Measurements from ENCODE around the gene GMPPA.

GMPPA gene

DNA sequence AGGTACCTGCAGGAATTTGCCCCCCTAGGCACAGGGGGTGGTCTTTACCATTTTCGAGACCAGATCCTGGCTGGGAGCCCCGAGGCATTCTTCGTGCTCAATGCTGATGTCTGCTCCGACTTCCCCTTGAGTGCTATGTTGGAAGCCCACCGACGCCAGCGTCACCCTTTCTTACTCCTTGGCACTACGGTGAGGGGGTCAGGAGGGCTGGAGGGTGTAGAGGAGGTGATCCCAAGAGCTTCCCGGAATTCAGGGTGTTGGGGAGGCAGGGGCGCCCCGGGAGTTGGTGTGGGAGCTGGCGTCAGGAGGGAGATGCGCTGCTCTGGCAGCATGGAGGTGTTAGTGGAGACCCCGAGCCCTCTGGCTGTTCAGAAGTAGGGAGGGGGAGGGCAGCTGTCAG, 3.2 kb downstream of the GMPPA start:
- H3K27ac ChIP-seq: no peak overlapping the region
- TF ChIP-seq, protein P1, sequence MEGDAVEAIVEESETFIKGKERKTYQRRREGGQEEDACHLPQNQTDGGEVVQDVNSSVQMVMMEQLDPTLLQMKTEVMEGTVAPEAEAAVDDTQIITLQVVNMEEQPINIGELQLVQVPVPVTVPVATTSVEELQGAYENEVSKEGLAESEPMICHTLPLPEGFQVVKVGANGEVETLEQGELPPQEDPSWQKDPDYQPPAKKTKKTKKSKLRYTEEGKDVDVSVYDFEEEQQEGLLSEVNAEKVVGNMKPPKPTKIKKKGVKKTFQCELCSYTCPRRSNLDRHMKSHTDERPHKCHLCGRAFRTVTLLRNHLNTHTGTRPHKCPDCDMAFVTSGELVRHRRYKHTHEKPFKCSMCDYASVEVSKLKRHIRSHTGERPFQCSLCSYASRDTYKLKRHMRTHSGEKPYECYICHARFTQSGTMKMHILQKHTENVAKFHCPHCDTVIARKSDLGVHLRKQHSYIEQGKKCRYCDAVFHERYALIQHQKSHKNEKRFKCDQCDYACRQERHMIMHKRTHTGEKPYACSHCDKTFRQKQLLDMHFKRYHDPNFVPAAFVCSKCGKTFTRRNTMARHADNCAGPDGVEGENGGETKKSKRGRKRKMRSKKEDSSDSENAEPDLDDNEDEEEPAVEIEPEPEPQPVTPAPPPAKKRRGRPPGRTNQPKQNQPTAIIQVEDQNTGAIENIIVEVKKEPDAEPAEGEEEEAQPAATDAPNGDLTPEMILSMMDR (conservative IDR thresholded peaks at IDR 0.05): no peak

DNA sequence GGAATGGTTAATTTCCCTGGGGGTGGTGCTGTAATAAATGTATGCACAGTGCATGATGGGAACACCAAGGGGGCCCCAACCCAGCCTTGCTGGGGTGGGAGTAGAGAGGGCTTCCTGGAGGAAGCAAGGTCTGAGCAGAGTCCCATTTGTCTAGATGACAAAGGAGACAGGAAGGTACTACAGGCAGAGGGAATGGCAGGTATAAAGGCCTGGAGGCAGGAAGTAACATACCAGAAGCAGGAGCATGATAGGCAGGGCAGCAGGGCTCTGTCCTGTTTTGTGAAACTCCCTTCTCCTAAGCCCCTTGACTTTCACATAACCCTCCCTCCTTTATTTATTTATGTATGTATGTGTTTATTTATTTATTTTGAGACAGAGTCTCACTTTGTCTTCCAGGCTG, 3.9 kb downstream of the GMPPA start:
- TF ChIP-seq, protein P1 (conservative IDR thresholded peaks at IDR 0.05): no peak
- H3K27ac ChIP-seq: no peak overlapping the region

DNA sequence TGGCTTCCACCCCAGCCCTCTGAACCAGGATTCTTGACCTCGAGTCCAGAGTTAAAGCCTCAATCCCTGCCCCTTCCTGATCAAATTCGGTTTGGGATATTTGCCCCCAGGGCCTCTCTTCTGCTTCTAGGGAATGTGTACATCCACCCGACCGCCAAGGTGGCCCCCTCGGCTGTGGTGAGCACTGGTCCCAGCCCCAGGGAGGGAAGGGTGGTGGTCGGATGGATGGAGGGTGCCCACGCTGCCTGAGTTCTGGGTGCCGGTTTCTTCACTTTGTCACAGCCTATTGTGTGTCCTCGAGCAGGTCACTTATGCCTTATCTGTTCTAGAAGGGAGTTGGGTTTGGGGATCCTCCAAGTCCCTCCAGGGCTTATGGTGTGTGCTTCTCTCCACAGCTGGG, 6.9 kb downstream of the GMPPA start:
- TF ChIP-seq, protein P1 (conservative IDR thresholded peaks at IDR 0.05): no peak
- no peak overlapping the region for H3K27ac ChIP-seq

DNA sequence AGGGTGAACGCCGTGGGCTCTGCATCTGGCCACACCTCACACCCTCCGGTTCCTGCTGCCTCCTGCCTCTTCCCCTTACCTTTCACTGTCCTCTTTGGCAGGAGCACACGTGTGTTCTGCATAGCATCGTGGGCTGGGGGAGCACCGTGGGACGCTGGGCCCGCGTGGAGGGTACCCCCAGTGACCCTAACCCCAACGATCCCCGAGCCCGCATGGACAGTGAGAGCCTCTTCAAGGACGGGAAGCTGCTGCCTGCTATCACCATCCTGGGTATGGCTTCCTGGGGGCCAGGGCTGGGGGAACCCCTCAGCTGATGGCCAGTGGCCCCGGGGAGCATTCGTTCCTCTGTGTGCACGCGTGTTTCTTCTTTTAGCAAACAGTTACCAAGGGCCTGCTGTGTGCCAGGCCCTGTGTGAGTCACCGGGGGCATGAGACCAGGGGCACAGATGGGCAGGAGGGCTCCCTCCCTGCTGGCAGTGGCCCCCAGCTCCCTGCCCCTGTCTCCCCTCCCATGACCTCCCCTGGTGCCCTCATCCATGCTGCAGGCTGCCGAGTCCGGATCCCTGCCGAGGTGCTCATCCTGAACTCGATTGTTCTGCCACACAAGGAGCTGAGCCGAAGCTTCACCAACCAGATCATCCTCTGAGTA, 7.6 kb downstream of the GMPPA start:
- H3K27ac ChIP-seq: no peak overlapping the region
- TF ChIP-seq, protein P1 (conservative IDR thresholded peaks at IDR 0.05): no peak

DNA sequence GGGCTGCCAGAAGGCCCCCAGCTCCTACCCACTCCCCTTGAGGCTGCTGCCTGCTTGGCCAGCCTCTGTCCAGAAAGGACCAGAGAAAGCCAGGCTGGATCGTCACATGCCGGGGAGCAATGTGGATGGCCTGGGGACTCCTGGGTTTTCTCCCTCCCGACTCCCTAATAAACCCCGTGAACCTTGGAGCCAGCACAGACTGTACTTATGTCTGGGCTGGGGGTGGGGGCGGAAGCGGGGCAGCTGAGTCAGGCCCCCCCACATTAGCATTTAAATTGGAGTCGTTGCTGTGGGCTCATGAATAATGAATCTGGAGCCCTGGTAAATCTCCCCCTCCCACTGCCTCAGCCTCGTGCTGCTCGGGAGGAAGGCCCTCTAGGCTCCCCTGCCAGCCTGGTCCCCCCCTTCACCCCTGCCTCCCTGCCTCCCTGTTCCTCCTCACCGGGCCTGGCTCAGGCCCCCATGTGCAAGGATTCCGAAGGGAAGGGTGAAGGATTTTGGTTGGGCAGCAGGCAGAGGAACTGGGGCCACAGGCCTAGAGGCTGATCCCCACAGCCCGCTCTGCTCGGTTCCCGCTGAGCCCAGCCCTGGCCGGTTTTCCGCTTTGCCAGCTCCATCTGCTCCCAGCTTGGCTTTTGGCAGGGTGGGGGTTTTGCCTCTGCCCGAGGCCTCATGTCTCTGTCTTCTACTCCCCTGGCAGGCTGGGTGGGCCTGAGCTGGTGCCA, 8.3 kb downstream of the GMPPA start:
- no peak overlapping the region for H3K27ac ChIP-seq
- TF ChIP-seq, protein P1 (conservative IDR thresholded peaks at IDR 0.05): no peak

DNA sequence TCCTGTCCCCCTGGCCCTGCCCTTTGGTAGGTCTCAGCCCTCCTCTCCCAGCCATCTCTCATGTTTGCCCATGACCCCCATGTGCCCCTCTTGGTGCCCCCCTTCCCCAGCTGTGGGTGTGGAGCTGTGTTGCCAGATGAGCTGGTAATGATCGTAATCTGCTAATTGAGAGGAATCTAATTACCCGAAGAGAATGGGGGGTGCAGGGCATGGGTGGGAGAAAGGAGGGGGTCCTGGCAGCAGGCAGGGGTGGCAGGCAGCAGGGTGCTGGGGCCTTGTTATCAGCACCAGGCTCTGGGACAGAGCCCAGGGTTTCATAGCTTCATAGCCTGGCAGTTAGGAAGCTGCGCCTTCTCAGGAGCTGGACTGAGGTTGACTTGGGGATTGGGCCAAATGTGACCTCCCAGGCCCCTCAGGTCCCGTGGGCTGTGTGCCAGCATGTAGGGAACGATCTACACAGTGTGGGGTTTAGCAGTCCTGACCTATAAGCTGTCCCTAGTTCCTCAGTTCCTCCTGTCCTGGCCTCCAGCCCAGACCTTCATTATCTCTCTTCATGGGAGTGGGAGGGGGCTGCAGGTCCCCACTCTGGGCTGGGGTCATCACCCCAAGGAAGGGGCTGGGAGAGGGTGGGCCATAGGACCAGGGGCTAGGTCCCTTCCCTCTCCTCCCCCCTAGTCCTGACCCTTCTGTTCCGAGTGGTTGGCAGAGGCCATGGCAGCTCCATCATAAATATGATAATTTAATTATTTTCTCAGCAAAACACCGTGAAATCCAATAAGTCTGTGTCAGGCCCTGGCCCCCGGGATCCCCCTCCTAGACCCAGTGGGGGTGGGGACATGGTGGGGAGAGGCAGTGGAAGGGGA, 9.1 kb downstream of the GMPPA start:
- H3K27ac ChIP-seq: no peak overlapping the region
- TF ChIP-seq, protein P1 (conservative IDR thresholded peaks at IDR 0.05): no peak

DNA sequence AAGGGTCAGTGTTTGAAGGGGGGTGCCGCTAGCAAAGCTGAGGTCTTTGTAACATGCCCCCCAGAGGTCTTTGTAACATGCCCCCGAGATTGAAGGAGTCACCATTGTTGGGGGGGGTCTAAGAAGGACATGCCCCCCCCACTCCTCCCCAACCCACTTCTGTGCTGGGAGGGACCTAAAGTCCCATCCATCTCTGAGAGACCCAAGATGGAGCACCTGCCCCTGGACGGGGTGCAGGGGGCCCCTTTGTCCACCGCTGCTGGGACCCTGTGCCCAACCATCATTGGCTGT, 9.7 kb downstream of the GMPPA start:
- TF ChIP-seq, protein P1 (conservative IDR thresholded peaks at IDR 0.05): no peak
- H3K27ac ChIP-seq: no peak overlapping the region
